Fibroblast of upper back skin (primary cell): ENCODE measurements around the gene MTG2.
"Not testable (repeated sequence)": the region's sequence is repeated elsewhere in the genome, so short reads cannot be mapped to it uniquely, and the experiment has no call there.

Experiments used
- DNase-seq: peaks from one replicate; pipeline ENCODE4 v3.0.0-alpha.2; 2013

Gene MTG2

GRCh38 chr20:62146019-62146755 lies 36.6 kb upstream of the MTG2 start:
- no peak for DNase-seq

GRCh38 chr20:62147125-62147524 lies 35.7 kb upstream of the MTG2 start:
- DNase-seq = no peak

GRCh38 chr20:62147528-62147927 lies 35.3 kb upstream of the MTG2 start:
- DNase-seq = no peak

GRCh38 chr20:62148383-62148782 lies 34.4 kb upstream of the MTG2 start:
- DNase-seq = not testable (repeated sequence)

- DNase-seq = no peak
These were observed 33.9 kb upstream of the MTG2 start for GRCh38 chr20:62148908-62149314.

GRCh38 chr20:62149532-62150309 lies 33.1 kb upstream of the MTG2 start:
- DNase-seq = peak; percentile 48

- no peak for DNase-seq
These were observed 32.6 kb upstream of the MTG2 start for GRCh38 chr20:62150310-62150575.

GRCh38 chr20:62151225-62151624 lies 31.6 kb upstream of the MTG2 start:
- no peak for DNase-seq

- DNase-seq = no peak
These were observed 30.9 kb upstream of the MTG2 start for GRCh38 chr20:62151835-62152364.

GRCh38 chr20:62155428-62156253 lies 27.2 kb upstream of the MTG2 start:
- no peak for DNase-seq

- DNase-seq = no peak
These were observed 26.6 kb upstream of the MTG2 start for GRCh38 chr20:62156254-62156556.

- peak; percentile 41 for DNase-seq
These were observed 26.0 kb upstream of the MTG2 start for GRCh38 chr20:62156592-62157386.

GRCh38 chr20:62157387-62158087 lies 25.3 kb upstream of the MTG2 start:
- no peak for DNase-seq

GRCh38 chr20:62158088-62158400 lies 24.8 kb upstream of the MTG2 start:
- DNase-seq = no peak

- DNase-seq = no peak
These were observed 24.3 kb upstream of the MTG2 start for GRCh38 chr20:62158541-62158940.

- DNase-seq = no peak
These were observed 23.8 kb upstream of the MTG2 start for GRCh38 chr20:62159052-62159451.

GRCh38 chr20:62159839-62160238 lies 23.0 kb upstream of the MTG2 start:
- DNase-seq = no peak

GRCh38 chr20:62160253-62160652 lies 22.6 kb upstream of the MTG2 start:
- no peak for DNase-seq

GRCh38 chr20:62160876-62161275 lies 22.0 kb upstream of the MTG2 start:
- DNase-seq = no peak

GRCh38 chr20:62161347-62161746 lies 21.5 kb upstream of the MTG2 start:
- DNase-seq = no peak

GRCh38 chr20:62162765-62163484 lies 19.9 kb upstream of the MTG2 start:
- DNase-seq = no peak

GRCh38 chr20:62163485-62163865 lies 19.4 kb upstream of the MTG2 start:
- DNase-seq = no peak
